ENCODE results near the gene RPL9.
A peak's percentile ranks its signal among the peaks of the same experiment; 100 is the strongest.
"Not testable (repeated sequence)": the region's sequence is repeated elsewhere in the genome, so short reads cannot be mapped to it uniquely, and the experiment has no call there.

The RPL9 gene

DNA sequence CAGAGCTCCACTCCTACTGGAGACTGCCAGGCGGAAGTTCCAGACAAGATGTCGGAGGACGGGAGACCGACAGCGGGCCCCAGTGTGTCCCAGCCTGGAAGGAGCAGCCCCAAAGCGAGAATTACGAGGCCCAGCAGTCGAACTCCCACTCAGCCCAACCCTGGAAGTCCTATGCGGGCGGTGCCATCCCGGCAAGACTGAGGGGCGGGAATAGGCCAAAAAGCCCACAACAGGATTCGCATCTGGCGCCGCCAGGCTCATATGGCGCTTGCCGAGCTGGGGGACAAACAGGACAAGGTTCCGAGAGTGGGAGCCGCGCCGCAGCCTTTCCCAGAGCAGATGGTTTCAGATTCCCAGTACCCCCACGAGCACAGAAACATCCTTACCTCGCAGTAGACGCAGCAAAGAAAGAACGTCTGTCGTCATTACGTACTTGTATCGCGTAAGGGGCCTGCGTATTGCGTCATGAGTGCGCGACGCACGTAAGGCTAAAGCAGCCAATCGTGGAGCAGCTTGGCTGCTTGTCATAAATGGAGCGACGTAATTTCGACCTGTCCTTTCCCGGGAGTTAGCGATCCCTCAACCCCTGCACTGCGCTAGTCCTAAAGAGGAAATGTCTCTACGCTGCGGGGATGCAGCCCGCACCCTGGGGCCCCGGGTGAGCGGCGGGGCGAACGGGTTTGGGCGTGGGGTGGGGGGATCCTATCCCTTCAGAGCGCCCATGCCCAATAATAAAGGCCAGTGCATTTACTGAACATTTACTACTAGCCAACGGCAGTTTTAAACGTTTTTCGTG, at the start of gene RPL9, which contains the start of gene LIAS:
Gene RPL9, minus strand, starts transcription at position 418 of the 796 bp plus-strand sequence. CDS start 483 bp downstream, outside the sequence.
Gene LIAS, plus strand, starts transcription at position 552 of the 796 bp plus-strand sequence. Its CDS starts 62 bp downstream, at position 614.
- DNase-seq = peak; percentile 91

DNA sequence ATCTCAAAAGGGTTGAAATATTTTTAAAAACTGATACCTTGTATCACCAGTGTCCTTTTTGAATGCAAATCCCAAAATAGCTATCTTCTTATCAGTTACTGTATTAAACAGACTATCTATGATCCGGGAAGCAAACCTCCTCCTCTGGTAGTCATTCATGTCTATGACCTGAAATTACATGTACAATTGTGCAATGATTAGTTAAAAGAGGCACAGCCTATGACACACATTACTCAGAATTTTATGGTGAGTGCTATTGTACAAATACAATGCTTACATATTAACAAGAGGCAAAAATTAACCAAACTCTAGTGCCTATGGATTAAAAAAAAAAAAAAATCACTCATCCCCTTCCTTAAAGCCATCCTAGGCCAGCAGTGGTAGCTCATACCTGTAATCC, 46.9 kb upstream of the RPL9 start:
- no peak for DNase-seq

- DNase-seq = no peak
Measured at GRCh38 chr4:39504538-39504937, 45.8 kb upstream of the RPL9 start.

- not testable (repeated sequence) for DNase-seq
Measured at GRCh38 chr4:39502664-39503035, 43.9 kb upstream of the RPL9 start.

GRCh38 chr4:39502019-39502663, 43.4 kb upstream of the RPL9 start:
- no peak for DNase-seq

GRCh38 chr4:39498727-39499020, 40.0 kb upstream of the RPL9 start:
- DNase-seq = no peak

GRCh38 chr4:39497909-39498726, 39.4 kb upstream of the RPL9 start:
- DNase-seq = no peak

GRCh38 chr4:39495446-39496213, 36.9 kb upstream of the RPL9 start:
- no peak for DNase-seq

DNA sequence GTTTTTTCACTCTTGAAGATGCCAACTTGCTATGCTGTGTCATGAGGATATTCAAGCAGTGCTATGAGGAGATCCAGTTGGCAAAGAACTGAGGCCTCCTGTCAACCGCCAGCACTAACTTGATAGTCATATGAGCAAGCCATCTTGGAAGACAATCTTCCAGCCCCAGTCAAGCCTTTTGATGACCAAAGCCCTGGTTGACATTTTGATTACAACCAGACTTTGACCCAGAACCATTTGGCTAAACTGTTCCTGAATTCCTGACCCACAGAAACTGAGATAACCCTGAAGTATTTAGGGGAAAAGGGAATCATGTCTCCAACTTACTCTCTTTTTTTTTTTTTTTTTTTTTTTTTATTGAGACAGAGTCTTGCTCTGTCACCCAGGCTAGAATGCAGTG, 35.6 kb upstream of the RPL9 start:
- DNase-seq = no peak

DNA sequence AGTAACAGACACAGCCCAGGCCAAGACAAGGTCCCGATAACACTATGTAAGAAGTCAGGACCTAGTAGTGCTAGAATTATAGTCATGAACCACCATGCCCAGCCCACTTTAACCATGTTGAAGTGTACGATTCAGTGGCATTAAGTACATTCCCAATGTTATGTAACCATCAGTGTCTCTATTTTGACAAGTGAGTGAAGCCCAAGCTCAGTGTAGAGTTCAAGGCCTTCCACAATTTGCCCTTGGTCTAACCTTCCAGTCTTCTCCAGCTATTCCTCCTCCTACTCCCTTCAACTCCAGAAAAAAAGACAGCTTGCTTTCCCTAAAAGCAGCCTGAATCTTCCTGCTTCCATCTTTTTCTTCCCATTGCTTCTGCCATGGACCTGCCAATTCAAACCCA, 31.6 kb upstream of the RPL9 start:
- no peak for DNase-seq

DNA sequence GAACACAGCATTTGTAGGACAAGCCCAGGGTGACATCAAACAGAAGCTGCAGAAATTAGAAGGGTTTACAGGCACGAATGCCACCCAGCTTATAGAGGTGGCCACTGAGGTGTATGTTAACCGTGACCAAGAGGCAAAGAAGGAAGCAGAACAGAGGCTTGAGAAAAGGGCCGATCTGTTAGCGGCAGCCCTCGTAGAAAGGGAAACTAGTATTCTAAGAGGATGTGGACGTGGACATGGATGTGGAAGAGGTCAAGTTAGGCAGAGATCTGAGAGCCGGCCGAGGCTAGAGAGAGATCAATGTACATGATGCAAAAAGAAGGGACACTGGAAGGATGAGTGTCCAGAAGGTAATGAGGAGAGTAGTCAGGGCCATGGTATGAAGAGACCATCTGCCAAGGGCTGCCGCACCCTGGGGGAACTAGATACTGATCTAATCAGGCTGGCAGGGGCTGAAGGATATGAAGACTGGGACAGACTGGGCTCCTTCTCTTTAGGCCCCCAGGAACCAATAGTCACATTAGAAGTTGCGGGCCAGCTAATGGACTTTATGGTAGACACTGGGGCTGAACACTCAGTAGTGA, 27.6 kb upstream of the RPL9 start:
- DNase-seq = no peak

DNA sequence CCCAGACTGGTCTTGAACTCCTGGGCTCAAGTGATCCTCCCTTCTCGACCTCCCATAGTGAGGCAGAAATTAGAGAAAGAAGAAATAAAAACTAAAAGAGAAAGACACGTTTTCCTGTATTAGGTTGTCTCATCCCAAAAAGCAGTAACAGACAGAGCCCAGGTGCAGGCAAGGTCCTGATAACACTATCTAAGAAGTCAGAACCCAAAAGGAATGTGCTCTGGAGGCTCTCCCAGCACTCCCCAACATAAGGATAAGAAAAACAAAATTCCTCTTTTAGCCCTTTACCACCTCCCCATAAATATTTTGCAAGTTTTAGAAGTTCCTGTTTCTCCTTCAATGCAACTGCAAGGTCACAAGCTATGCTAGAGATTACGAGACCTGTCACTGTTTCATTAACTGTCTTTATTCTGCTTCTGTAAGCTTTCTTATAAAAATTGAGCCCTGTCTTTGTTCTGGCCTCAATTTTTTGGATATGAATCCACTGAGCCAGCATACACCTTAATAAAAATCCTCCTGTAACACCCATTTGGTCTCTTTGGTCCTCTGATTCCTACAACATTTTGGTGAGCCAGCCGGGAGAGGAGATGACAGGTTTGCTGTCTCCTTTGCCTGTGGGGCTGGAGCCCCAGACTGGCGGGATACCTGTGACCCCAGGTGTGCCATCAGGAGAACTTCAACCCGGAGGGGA, 26.0 kb upstream of the RPL9 start:
- no peak for DNase-seq

DNA sequence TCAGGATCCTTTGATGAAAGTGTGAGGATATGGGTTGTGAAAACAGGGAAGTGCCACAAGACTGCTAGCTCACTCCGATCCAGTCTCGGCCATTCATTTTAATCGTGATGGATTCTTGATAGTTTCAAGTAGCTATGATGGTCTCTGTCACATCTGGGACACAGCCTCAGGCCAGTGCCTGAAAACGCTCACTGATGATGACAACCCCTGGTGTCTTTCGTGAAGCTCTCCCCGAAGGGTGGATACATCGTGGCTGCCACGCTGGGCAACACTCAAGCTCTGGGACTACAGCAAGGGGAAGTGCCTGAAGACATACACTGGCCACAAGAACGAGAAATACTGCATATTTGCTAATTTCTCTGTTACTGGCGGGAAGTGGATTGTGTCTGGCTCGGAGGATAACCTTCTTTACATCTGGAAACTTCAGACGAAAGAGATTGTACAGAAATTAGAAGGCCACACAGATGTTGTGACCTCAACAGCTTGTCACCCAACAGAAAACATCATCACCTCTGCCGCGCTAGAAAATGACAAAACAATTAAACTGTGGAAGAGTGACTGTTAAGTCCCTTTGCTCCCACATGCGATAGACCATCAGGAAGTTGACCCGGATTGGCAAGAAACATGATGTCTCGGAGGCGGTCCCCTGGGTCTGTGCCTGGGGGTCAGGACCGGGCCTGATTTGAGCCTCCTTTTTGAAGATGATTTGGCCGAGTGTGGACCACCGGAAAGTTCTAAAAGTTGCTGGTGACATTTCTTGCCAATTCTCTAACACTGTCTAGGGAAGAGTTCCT, 22.4 kb upstream of the RPL9 start:
- no peak for DNase-seq

DNA sequence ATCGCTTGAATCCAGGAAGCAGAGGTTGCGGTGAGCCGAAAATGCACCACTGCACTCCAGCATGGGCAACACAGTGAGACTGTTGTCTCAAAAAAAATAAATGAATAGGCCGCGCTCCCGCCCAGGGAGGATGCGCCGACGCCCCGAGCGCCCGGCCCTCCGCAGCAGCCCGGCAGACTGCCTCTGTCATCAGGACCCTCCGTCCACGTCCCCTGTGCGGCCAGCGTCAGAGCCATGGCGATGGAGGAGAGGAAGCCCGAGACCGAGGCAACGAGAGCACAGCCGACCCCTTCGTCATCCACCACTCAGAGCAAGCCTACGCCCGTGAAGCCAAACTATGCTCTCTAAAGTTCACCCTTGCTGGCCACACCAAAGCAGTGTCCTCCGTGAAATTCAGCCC, 21.5 kb upstream of the RPL9 start:
- DNase-seq = no peak

DNA sequence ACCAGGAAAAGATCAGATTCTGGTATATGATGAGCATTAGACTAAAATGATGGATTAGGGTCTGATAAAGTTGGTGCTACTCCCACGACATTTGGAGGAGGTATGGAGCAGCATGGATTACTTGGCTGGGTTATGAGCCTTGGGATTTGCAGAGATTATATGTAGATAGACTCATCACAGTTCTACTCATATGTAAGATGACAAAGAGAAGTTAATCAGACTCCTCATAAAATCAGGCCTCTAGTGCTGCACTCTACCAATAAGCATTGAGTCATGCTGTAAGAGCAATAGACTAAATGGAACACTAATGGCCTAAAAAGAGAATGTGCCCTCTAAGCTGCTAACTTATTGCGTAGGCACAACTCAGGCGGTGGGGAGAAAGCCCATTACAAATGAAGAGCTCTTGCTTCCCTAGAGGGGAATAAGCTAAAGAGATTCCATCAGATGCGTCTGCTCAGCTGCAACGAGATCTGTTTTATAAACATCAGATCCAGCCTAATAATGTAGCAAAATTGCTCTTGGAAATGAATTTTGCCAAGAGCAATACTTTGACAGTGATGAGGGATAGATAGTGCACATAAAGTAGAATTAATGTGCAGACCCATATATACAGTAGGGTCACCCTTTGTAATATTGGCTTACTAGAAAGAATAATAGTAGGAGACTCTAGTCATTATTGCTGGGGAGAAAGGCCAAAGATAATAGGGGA, 17.6 kb upstream of the RPL9 start:
- no peak for DNase-seq

GRCh38 chr4:39472396-39472795, 13.7 kb upstream of the RPL9 start:
- DNase-seq = no peak

- DNase-seq = no peak
Measured at GRCh38 chr4:39470402-39470801, 11.7 kb upstream of the RPL9 start.

- DNase-seq = no peak
Measured at GRCh38 chr4:39469429-39470077, 10.8 kb upstream of the RPL9 start.

DNA sequence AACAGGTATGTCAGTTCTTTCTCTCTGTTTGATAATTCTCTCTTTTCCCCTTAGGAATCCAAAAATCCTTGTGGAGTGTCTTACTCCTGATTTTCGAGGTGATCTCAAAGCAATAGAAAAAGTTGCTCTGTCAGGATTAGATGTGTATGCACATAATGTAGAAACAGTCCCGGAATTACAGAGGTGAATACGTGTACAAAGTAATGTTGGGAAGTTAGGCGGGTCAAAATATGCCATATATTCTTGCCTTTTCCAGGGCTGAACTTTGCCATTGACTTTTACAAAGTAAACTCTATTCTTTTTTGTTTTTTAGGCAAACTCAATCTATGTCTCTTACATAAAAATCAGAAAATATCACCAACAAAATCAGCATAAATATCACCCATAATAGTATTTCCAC, 8.7 kb upstream of the RPL9 start:
- DNase-seq = no peak

GRCh38 chr4:39466747-39467146, 8.0 kb upstream of the RPL9 start:
- no peak for DNase-seq

Data from activated T-cell treated with anti-CD3 and anti-CD28 coated beads for 4 hours (primary cell).